ENCODE data around the gene CDK19. TPM values are rescaled to one million over a fixed set of nuclear protein-coding genes. Genes with fewer than 3 reads are reported as not detected.
"Not testable (repeated sequence)": the region's sequence is repeated elsewhere in the genome, so short reads cannot be mapped to it uniquely, and the experiment has no call there.

Gene CDK19
- total RNA-seq, 1 donor from 2014 or later: 41.1 TPM

DNA sequence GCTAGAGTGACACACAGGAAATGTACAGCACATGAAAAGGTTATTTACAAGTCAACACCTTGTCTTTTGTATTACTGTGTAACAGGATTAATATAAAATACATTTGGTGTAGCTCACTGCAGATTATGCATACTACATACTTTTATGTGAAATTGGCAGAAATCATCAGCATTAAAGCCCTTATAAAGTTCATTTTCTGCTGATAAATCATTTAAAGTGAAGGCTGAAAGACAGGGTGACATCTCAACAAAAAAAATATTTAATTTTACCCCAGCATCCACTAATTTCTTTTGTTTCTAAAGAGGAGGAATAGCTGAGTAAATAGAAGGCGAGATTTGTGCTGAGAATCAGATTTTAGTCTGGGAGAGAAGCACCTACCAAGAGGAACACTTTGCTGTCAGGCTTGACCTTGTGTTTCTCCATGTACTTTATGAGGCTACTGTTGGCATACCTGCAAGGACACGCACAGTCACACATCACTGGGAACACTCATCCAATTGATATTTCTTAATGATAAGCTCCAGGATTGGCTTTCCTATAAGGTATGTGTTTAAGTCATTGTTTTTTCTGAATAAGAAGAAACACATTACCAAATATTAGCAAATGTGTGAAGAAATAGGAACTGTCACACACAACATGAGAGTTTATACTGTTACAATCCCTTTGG, 192.2 kb downstream of the CDK19 start:
- DNase-seq (ENCODE audit: low spot score): no peak

DNA sequence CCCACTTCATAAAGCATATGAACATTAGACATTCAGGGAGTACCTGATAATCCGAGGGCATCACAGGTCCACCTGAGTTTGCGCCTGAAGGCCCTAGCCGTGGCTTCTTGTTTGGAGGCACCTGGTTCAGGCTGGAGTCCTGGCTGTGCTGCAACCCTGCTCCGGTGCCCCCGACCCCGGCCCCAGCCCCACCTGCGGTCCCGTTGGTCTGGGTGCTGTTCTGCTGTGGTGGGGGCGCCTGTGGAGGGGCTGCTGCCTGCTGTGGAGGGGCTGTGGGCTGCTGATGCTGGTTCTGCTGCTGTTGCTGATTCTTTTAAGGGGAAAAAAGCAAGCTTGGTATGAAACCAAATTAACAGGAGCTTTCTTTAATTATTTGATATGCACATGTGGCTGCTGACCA, 194.2 kb downstream of the CDK19 start:
- DNase-seq (ENCODE audit: low spot score): no peak

DNA sequence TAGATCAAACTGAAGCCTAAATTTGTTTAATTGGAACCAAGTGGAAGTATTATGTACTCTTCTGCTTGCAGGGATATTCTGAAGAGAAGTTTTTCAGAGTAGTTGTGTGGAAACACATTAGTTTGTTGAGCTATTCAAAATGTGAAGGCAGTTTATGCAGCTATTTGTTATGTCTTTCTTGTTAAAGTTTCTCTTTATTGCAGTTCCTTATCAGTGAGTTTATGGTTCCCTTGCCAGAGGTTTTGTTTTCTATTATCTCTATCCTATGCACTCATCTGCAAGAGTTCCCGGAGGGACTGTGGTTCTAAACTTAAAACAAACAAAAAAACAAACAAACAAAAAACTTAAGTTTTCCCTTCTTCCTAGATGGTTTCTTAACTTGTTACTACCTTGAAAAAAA, 195.2 kb downstream of the CDK19 start:
- no peak for DNase-seq (ENCODE audit: low spot score)

DNA sequence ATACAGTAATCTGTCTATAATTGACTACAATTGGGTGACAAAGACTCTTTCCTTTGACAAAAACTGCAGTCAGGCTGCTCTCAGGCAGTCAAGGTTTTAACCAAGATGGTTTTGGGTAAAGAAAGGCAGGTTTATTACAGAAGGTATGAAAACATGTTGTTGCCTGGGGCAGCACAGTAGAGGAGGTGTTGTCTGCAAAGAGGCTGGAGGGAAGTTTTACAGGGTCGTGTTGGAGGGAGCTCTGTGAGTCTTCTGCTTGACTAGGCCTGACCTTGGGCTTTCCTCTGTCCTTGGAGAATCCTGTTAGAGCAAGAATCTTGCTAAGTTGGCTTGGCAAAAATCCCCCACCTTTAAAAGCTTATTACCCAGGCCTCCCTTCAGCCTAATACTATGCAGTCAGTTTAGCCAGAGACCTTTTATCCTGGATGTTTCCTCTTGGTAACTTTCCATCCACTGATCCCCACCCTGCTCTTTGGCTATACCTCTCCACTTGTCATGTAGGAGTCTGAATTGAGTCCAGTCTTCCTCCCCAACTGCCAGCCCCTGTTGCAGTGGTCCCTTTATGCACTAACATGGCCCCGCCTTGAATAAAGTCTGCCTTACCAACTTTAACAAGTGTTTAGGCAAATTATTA, 195.9 kb downstream of the CDK19 start:
- no peak for DNase-seq (ENCODE audit: low spot score)

DNA sequence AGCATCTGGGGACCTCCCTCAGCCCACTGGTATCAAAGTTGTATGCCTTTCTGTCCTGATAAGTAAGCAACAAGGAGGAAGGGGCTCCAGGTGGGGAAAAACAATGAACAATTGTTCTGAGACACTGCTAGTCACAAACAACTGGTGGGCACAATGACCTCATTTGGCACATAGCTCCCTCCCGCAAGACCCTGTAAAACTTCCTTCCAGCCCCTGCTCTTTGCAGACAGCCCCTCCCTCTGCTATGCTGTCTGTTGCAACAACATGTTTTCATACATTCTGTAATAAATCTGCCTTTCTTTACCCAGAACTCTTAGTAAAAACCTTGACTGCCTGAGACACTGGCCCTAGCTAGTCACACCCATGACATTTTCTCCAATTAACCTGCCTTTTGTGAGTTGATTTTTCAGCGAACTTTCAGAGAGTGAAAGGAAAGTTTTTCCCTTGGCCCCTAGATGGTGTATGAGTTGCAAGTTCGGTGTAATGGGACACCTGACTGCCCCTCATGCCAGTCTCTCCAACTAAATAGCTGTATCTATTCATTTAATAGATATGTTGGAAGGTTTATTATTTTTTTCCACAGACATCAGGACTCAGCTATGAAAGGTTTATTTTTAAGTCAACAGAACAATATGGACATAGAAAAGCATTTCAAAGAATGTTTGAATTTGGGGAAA, 196.5 kb downstream of the CDK19 start:
- no peak for DNase-seq (ENCODE audit: low spot score)

DNA sequence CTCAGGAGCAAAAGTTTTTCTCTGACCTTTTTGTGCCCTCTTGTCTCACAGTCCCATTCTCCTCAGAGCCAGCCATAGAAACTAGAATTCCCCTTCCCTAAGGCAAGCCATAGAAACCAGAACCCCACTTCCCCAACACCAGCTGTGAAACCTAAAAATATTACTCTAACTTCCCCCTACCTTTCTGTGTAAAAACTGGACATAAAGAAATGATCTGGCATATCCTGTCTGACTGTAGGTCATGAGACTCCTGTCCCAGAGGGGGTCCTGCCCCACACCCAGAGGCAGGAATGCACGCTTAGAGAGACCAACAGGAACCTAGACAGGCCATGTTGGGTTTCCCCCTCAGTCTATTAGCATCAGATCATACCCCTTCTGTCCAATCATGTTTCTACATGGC, 198.2 kb downstream of the CDK19 start:
- DNase-seq (ENCODE audit: low spot score): no peak

DNA sequence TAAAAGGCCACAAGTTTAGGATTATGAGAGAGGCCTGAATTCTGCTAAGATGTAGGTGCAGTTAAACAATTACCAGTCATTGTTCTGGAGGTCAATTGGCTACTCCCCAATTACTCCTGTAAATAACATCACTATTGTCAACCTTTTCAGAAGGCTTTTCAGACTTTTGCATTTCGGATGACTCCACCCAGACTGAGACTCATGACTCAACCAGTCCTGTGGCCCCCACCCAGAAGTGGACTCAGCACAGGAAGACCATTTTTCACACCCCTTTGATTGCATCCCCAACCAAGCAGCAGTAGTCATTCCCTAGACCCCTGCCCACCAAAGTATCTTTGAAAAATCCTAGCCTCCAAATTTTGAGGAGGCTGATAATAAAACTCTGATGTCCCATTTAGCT, 199.5 kb downstream of the CDK19 start:
- DNase-seq (ENCODE audit: low spot score): no peak

DNA sequence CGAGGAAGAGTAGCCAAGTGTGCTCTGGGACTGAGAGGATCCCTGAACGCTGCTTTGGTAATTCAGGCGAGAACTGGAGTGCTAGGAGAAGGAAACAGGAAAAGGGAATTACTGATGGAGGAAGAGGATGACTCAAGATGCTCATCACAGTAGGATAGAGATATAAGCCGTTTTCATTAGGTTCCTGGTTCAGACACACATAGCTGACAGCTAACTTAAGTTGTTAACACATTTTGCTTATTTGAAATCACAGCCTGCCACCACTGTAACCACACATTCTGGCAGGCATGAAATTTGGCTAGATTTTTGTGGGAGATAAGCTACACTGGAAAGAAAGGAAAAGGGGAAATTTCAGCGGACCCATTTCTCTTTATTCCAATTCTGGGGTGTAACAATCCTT, 200.7 kb downstream of the CDK19 start:
- DNase-seq (ENCODE audit: low spot score): no peak

DNA sequence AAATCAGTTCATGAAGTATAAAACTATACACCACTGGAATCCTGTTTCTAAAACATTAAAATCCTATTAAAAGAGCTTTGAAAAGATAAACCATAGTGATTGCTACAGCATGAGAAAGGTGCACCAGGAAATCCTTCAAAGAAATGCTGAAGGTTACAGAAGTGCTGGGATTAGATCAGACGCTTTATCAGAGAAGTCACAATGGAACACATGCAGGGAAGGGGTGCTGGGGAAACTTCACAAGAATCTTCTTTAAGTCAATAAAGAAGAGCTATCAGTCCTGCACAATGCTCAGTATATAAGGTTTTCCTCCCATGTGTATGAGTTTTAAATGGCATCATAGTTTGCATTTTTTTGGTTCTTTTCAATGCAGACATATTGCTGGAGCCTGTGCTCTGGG, 201.2 kb downstream of the CDK19 start:
- DNase-seq (ENCODE audit: low spot score): no peak

DNA sequence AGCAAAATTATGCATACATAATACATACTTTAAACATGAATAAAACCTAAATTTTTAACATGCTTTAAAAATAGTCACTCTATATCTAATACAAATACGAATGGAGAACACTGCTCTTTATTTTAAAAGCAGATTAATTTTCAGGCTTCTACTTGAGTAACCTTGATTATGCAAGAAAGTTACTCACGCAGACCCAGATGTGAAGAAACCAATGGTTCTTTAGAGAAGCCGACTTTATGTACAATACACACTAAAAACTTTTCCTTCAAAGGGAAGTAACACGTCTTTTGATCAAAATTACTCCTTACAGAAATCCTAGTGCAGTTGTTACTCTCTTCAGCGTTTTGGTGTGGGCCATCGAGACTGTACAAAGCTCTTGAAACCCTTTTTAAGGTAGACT, 201.9 kb downstream of the CDK19 start:
- DNase-seq (ENCODE audit: low spot score): no peak

DNA sequence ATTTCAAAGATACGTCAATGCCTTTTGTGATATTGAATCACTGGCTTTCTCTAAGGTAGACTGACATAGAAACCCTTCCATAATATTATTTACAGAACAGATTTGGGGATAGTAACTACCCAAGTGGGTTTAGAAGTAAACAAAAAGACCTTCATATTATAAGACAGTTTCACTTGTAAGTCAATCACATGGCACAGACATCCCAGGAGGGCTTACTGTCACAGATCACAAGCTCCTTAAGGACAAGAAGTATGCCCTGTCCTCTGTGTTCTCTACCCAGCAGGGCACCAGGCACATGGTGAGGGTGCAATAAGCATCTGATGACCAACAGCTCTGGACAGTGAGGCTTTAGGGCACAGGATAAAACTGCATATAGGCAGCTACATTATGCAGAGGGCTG, 203.0 kb downstream of the CDK19 start:
- DNase-seq (ENCODE audit: low spot score): no peak

DNA sequence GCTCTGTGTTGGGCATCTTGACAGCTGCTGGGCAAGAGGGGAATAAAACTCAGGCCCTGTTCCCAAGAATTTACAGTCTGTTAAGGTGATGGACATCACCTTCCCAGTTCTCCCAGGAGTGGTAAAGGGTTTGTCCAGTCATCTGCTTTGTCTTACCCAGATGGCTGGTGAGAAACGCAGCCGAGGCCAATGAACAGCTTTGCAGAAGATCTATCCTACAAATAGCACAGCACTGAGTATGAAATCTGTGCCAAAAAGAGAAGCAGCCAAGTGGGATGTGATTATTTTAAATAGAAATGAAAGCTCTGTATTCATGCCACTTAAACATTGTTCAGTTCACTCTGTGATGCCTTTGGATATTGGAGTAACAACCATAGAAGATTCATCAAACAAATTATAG, 206.2 kb downstream of the CDK19 start:
- DNase-seq (ENCODE audit: low spot score): no peak

DNA sequence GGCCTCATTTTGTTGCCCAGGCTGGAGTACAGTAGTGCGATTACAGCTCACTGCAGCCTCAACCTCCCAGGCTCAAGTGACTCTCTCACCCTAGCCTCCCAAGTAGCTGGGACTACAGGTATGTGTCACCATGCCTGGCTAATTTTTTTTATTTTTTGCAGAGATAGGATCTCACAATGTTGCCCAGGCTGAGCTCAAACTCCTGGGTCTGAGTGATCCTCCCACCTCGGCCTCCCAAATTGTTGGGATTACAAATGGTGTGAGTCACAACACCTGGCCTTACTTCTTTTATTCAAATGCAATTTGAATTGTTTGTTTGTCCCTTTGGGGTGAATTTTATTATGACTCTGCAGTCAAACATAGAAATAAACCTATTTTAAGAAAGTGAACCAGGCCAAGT, 207.1 kb downstream of the CDK19 start:
- no peak for DNase-seq (ENCODE audit: low spot score)

DNA sequence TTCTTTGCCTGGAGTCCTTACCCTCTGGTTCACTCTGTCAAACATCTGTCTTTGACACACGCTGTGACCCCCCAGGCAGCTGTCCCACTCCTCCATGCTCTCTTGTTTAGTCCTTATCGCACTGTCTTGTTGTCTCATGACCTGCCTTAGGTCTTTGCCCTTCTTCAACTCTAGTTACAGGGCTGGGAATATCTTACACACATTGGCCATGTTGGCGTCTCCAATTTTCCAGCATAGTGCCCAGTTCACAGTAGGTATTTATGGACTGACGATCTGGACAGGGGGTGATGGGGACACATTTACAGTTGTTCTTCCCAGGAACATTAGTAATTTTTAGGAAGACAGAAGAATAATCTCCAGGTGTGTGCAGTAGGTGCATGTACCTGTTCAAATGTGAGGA, 209.1 kb downstream of the CDK19 start:
- DNase-seq (ENCODE audit: low spot score): no peak

DNA sequence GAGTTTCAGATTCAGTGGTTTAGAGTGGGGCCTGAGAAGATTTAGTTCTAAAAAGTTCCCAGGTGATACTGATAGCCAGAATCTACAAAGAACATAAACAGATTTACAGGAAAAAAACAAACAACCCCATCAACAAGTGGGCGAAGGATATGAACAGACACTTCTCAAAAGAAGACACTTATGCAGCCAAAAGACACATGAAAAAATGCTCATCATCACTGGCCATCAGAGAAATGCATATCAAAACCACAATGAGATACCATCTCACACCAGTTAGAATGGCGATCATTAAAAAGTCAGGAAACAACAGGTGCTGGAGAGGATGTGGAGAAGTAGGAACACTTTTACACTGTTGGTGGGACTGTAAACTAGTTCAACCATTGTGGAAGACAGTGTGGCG, 214.6 kb downstream of the CDK19 start:
- not testable (repeated sequence) for DNase-seq (ENCODE audit: low spot score)

DNA sequence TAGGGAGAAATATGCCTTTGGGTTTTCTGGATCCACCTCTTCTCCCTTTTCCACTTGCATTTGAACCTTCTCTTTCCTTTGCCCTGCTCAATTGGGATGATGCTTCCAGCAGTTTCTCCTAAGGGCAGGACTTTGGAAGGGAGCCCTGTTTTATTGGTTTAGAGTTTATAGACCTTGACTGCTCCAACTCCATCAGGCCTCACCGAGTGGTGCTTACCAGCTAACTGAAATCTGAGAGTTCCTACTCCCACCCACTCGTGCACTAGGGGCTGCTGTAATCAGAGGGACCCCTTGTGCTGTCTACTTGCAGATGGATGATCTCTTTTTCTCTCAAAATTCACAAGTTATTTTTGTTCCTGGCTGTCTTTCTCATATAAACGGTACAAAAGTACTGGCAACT, 217.5 kb downstream of the CDK19 start:
- DNase-seq (ENCODE audit: low spot score): no peak

DNA sequence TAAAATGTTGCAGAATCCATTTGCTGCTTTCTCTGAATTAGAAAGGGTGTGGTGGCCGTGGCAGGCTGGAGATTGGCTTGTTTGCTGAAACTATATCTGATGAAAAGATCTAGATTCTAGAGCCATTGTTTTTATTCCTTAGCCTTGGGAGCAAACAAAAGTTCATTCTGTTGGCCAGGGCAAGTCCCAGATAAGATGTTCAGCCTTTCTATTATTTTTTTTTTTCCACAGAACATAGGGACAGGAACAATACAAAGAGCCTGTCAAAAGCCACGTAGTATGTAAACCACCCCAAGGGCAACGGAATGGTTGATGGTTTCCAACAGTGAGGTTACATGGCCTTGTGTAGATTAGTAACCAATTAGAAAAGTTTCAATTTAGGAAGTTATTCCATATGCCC, 218.9 kb downstream of the CDK19 start:
- DNase-seq (ENCODE audit: low spot score): peak; percentile 10

DNA sequence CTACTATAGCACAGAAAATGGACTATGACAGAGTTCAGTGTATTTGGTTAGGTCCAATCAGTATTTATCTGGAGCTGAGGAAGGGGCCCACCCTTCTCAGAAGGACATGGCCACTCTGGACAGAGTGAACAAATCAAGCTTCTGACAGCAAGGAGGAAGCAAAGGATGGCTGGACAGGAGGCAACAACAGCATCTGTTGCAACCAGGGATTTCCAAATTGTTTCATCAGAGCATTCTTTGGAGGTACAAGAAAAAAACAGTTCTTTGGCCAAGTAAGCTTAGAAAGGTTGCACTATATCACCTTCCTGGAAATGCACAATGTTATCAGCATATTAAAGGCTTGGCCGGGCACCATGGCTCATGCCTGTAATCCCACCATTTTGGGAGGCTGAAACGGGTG, 220.2 kb downstream of the CDK19 start:
- no peak for DNase-seq (ENCODE audit: low spot score)

DNA sequence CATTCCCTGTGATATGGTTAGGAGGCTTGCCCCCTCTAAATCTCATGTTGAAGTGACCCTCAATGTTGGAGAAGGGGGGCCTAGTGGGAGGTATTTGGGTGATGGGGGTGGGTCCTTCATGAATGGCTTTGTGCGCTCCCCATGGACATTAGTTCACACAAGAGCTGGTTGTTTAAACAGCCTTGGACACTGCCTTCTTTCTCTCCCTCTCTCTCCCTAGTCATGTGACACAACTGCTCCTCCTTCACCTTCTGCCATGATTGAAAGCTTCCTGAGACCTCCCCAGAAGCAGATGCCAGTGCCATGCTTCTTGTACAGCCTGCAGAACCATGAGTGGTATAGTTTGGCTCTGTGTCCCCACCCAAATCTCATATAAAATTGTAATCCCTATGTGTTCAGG, 221.6 kb downstream of the CDK19 start:
- DNase-seq (ENCODE audit: low spot score): no peak

DNA sequence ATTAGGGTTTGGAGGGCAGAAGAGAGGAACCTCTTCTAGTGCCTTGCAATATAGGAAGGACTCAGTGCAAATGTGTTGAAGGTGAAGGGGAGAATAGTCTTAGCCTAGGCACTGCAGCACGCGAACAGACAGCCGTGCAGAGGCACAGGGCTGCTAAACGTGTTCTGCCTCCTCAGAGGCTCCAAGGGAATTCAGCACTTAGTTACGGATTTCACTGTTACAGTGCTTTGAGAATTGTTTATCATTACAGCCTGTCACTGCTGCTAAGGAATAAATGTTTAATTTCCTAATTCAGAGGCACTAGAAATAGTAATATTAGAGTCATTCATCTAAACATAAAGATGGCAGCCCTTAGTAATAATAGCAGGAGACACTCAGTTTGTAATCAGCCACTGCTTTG, 222.5 kb downstream of the CDK19 start:
- no peak for DNase-seq (ENCODE audit: low spot score)

DNA sequence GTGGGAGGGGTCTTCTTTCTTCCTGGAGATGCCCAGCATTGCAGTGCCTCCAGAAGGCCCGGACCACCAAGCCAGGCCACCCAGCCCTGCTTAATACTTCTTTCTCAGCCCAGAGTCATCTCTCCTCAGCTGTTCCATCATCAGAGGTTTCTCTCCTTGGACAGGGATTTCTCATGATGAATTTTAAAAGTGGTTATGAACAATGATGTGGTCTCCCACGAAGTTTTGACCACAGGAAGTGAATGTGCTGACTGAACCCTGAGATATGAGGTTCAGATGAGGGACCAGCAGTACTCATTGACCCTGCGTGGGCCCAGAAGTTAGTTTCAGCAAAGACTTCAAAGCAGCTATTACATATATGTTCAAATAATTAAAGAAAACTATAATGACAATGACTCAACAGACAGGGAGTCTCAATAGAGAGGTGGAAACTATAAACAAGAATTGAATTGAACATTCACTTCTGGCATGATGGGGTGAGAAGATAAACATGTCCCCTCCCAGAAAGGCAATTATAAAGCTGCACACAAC, 224.4 kb downstream of the CDK19 start:
- no peak for DNase-seq (ENCODE audit: low spot score)

DNA sequence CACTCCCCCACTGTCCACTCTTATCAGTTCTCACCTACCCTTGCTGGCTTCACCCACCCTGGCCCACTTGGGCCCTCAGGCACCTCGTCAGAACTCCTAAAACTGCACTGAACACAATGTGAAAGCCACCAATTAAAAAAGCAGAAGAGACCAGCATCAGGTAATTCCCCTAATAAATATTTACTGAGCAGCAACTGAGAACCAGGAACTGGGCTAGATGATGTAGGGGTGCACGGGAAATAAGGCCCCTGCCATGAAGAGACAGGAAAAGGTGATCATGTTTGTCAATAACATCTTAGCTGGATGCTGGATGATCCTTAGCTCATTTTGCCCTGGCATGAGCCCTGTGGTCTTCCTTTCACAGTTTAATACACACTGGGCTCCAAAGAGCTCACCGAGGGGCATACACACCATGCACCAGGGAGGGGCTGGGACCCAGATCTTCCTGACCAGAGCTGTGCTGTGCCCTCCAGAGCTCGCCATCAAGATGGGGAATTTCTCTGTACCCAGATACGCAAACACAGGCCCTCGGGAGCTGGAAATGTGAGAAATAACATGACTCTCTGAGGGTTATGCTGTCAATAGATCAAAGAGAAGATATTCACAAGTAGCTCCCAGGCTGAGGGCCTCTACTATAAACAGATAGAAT, 225.3 kb downstream of the CDK19 start:
- no peak for DNase-seq (ENCODE audit: low spot score)

DNA sequence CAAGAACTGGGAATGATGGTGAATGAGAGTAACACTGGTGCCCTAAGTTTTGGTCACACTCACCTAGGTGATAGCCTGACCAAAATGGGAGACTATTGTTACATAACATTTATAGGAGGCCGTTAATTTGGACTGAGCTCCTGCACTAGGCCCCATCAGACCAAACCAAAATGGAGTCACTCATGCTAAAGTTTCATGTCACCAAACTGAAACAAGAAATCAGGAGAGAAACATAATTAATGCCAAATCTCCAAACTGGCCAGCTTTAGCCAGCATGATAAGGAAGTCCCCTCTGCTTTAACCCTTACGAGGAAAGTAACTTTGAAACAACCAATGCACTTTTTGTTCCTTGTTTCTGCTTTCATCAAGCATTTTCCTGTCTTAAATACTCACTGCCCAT, 227.9 kb downstream of the CDK19 start:
- no peak for DNase-seq (ENCODE audit: low spot score)
